Heart right ventricle (tissue), 16 donors: ENCODE measurements around the gene NUP54. TPM values are rescaled to one million over a fixed set of nuclear protein-coding genes. Genes with fewer than 3 reads are reported as not detected.

Source experiments
- ATAC-seq, 8 donors: fragments of 200-7000 bp; cut with Tn5 transposase; one replicate each; pipeline ENCODE4 v1.9.1; 2020; ENCODE audit warnings: mild to moderate bottlenecking in 8 of 8, moderate library complexity in 8 of 8, moderate number of reproducible peaks in 1 of 8
- DNase-seq, 2 donors: peaks; one replicate each; pipeline ENCODE4 v3.0.0-alpha.2; 2020
- H3K27ac ChIP-seq, 10 donors: fragments of 200-600 bp; sonication (generic) in 2 of 10; one replicate each; pipeline versions ENCODE4 v1.5.0 to v1.8.0; 2020 to 2022; ENCODE audit warnings: mild to moderate bottlenecking in 3 of 10
- H3K27me3 ChIP-seq, 7 donors: fragments of 200-600 bp; one replicate each; pipeline ENCODE4 v1.8.0; 2021 to 2022; ENCODE audit warnings: mild to moderate bottlenecking in 2 of 7
- H3K36me3 ChIP-seq, 9 donors: fragments of 200-600 bp; sonication (generic) in 1 of 9; one replicate each; pipeline versions ENCODE4 v1.5.0 to v1.8.0; 2020 to 2022; ENCODE audit warnings: mild to moderate bottlenecking in 2 of 9
- H3K4me1 ChIP-seq, 9 donors: fragments of 200-600 bp; sonication (generic) in 1 of 9; one replicate each; pipeline versions ENCODE4 v1.5.0 to v1.8.0; 2020 to 2022; ENCODE audit warnings: mild to moderate bottlenecking in 4 of 9
- H3K4me3 ChIP-seq, 10 donors: fragments of 200-600 bp; sonication (generic) in 2 of 10; one replicate each; pipeline versions ENCODE4 v1.5.0 to v1.8.0; 2020 to 2022; ENCODE audit warnings: mild to moderate bottlenecking in 7 of 10, moderate library complexity in 2 of 10
- H3K9me3 ChIP-seq, 11 donors: fragments of 200-600 bp in 10 of 11; sonication (generic) in 2 of 11; one replicate each; pipeline versions ENCODE4 v1.5.0 to v1.8.0; 2013 to 2022; ENCODE audit warnings: mild to moderate bottlenecking in 2 of 11, control low read depth in 1 of 11, moderate library complexity in 1 of 11
- CTCF ChIP-seq, 9 donors: fragments of 200-600 bp; sonication (generic) in 2 of 9; IDR thresholded peaks; one replicate each; pipeline versions ENCODE4 v1.5.0 to v1.8.0; 2021 to 2022; ENCODE audit warnings: antibody characterized with exemption in 9 of 9, mild to moderate bottlenecking in 5 of 9, moderate library complexity in 1 of 9
- WGBS, 2 donors: extraction: QIAGEN DNeasy Blood & Tissue Kit; methylation state at CpG; one replicate each; pipeline ENCODE4 v1.1.7; 2013; ENCODE audit warnings: inconsistent platforms in 1 of 2; 5-methylcytosine and 5-hydroxymethylcytosine counted together
- intact Hi-C, 10 donors: fragments of 100-400 bp; cut with DNase I; formaldehyde crosslinking; loops; one replicate each; pipeline versions ENCODE4 v1.11.1 to v1.14.2; 2022
- polyA plus RNA-seq, 2 donors: library from polyadenylated mRNA; stranded (reverse); fragments of 200-250 nt; gene quantifications; one replicate each; pipeline ENCODE4 v1.2.3, GENCODE V29; 2013
- total RNA-seq, 10 donors: library from RNA; stranded (reverse); fragmentation: NEBNext Ultra II Directional in 3 of 10; extraction: Animal tissue kit (Norgen Biotek cat#: 25700) in 3 of 10; gene quantifications; one replicate each; pipeline versions ENCODE4 v1.2.1 to v1.2.4, GENCODE V29; 2021 to 2023
- donor health status: Arrhythmogenic right ventricular cardiomyopathy.
- donor health status: ischemic (EF 13 %, LVEDD 7.1; RV severe dilation, severe dysfunction).
- donor health status: healthy with polysubstance abuse.
- donor health status: DM: no; HTN: yes; CAD: no.
- donor health status: DM: no; HTN: no; CAD: no.
- donor health status: ischemic (EF 25% LVEDD 6.9; RV normal size, moderate dysfunction).
- donor health status: ischemic (EF 25% LVEDD 5.7; RV mildly dilated, moderate dysfunction).
- donor health status: healthy.
- donor health status: DM: yes; HTN: yes; CAD: no.
- donor health status: Ischemic cardiomyopathy.
- donor health status: ischemic (EF 35%, LVEDD 5.7; RV mildly dilated, moderate dysfunction).
- donor health status: nonischemic (EF 11% LVEDD 7.7; RV severe dilation, severe dysfunction).
- donor health status: DM: yes; HTN: yes; CAD: no.
- donor health status: PGD.
- donor health status: ischemic (EF 29% LVEDD 5.4; RV normal size, mild dysfunction).
- donor health status: nonischemic (EF 23%, LVEDD 6.1; RV moderate dilation, normal function).

Gene NUP54
- total and polyA plus RNA-seq, 12 donors = 9.6 to 25.8 (median 18.9) TPM

- ATAC-seq = peak in 1 of 8 donors; percentile 43
- no peak for TF ChIP-seq CTCF (IDR thresholded peaks at IDR 0.05)
- H3K36me3 ChIP-seq = peaks cover 0 to 80% (median 23%) of the 10 kb centered on the region in 9 donors
- intact Hi-C loops = loop anchor here in 7 of 10 donors (2.0 to 10.0 kb wide), 9 partner anchors 69 to 329 kb away; partner anchors contain the start of genes STBD1 (in 3 of the 7) and FAM47E (in 1 of the 7)
- no peak for DNase-seq
- H3K27ac ChIP-seq = peak overlapping the region in 7 of 10 donors; percentile 1 to 63 (median 39)
- H3K9me3 ChIP-seq = no peaks in the 10 kb centered on the region
- no peak overlapping the region for H3K4me3 ChIP-seq
- no peaks in the 10 kb centered on the region for H3K27me3 ChIP-seq
- WGBS, 2 donors = 35 to 41% methylated on average over 2 of the region's 2 CpGs
- H3K4me1 ChIP-seq = peaks cover 0 to 33% (median 23%) of the 10 kb centered on the region in 9 donors
Observed at GRCh38 chr4:76178296-76178695, 30.1 kb upstream of the NUP54 start.

GRCh38 chr4:76177709-76178108 lies 29.5 kb upstream of the NUP54 start:
- Histone ChIP-seq H3K4me3 (no peak overlapping the region), H3K27ac (peak overlapping the region in 7 of 10 donors; percentile 1 to 63 (median 39)), H3K27me3 (no peaks in the 10 kb centered on the region), H3K36me3 (peaks cover 0 to 85% (median 25%) of the 10 kb centered on the region in 9 donors), H3K4me1 (peaks cover 0 to 33% (median 22%) of the 10 kb centered on the region in 9 donors), H3K9me3 (no peaks in the 10 kb centered on the region)
- TF ChIP-seq CTCF (IDR thresholded peaks at IDR 0.05) = no peak
- ATAC-seq (peak in 5 of 8 donors; percentile 41 to 55 (median 43)), DNase-seq (no peak)
- intact Hi-C loops = loop anchor here in 7 of 10 donors (2.0 to 10.0 kb wide), 9 partner anchors 70 to 330 kb away; partner anchors contain the start of genes STBD1 (in 3 of the 7) and FAM47E (in 1 of the 7)

- whole genome bisulfite sequencing, 2 donors = 97 to 98% methylated on average over 1 of the region's 1 CpG
- intact Hi-C loops = loop anchor here in 7 of 10 donors (5.0 to 10.0 kb wide), 8 partner anchors 72 to 332 kb away; partner anchors contain the start of genes STBD1 (in 2 of the 7) and FAM47E (in 1 of the 7)
- DNase-seq = no peak
Observed at GRCh38 chr4:76175336-76175735, 27.1 kb upstream of the NUP54 start.

GRCh38 chr4:76174216-76174615 lies 26.0 kb upstream of the NUP54 start:
- Histone ChIP-seq H3K36me3 (peaks cover 0 to 98% (median 33%) of the 10 kb centered on the region in 9 donors), H3K27me3 (no peaks in the 10 kb centered on the region), H3K4me1 (peaks cover 0 to 23% (median 18%) of the 10 kb centered on the region in 9 donors), H3K4me3 (no peak overlapping the region), H3K27ac (no peak overlapping the region), H3K9me3 (no peaks in the 10 kb centered on the region)
- intact Hi-C loops = loop anchor here in 4 of 10 donors (10.0 kb wide), 2 partner anchors 81 to 331 kb away; partner anchors contain the start of gene FAM47E (in 1 of the 4)
- 90 to 94% methylated on average over 6 of the region's 6 CpGs for WGBS, 2 donors
- DNase-seq (no peak), ATAC-seq (no peak)
- TF ChIP-seq CTCF (IDR thresholded peaks at IDR 0.05) = no peak

More at GRCh38 chr4:76175336-76175735, 27.1 kb upstream of the NUP54 start:
- ATAC-seq = no peak
- Histone ChIP-seq H3K4me3 (no peak overlapping the region), H3K4me1 (peaks cover 0 to 33% (median 22%) of the 10 kb centered on the region in 9 donors), H3K36me3 (peaks cover 0 to 96% (median 28%) of the 10 kb centered on the region in 9 donors), H3K27me3 (no peaks in the 10 kb centered on the region), H3K9me3 (no peaks in the 10 kb centered on the region), H3K27ac (no peak overlapping the region)
- no peak for TF ChIP-seq CTCF (IDR thresholded peaks at IDR 0.05)
